WTC11 (cell line): ENCODE measurements around the gene NECAB3.

Experiments used
- TF ChIP-seq, protein P1 (sequence below): fragments of 200-600 bp; IDR thresholded peaks from 2 replicates; pipeline ENCODE4 v1.8.0; 2022; ENCODE audit warnings: antibody characterized with exemption
- TF ChIP-seq, protein P2 (sequence below): fragments of 250-450 bp; sonication (Bioruptor Pico); IDR thresholded peaks from 2 replicates; pipeline ENCODE4 v1.9.0; 2021; ENCODE audit warnings: moderate library complexity, mild to moderate bottlenecking, inconsistent platforms, borderline replicate concordance

DNA sequence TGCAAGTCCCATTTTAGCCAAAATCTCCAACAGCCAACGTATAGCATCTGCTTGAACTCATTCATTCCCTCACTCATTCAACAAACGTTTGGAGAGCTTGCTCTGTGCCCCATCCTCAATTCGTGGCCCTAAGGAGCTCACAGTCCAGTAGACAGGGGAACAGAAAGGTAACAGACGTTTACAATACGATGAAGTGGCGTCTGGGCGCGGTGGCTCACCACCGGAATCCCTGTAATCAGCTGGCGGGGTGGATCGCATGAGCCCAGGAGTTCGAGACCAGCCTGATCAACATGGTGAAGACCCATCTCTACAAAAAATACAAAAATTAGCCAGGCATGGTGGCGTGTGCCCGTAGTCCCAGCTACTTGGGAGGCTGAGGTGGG lies 12.7 kb upstream of the NECAB3 start:
- TF ChIP-seq, protein P1, sequence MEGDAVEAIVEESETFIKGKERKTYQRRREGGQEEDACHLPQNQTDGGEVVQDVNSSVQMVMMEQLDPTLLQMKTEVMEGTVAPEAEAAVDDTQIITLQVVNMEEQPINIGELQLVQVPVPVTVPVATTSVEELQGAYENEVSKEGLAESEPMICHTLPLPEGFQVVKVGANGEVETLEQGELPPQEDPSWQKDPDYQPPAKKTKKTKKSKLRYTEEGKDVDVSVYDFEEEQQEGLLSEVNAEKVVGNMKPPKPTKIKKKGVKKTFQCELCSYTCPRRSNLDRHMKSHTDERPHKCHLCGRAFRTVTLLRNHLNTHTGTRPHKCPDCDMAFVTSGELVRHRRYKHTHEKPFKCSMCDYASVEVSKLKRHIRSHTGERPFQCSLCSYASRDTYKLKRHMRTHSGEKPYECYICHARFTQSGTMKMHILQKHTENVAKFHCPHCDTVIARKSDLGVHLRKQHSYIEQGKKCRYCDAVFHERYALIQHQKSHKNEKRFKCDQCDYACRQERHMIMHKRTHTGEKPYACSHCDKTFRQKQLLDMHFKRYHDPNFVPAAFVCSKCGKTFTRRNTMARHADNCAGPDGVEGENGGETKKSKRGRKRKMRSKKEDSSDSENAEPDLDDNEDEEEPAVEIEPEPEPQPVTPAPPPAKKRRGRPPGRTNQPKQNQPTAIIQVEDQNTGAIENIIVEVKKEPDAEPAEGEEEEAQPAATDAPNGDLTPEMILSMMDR: no peak
- TF ChIP-seq, protein P2, sequence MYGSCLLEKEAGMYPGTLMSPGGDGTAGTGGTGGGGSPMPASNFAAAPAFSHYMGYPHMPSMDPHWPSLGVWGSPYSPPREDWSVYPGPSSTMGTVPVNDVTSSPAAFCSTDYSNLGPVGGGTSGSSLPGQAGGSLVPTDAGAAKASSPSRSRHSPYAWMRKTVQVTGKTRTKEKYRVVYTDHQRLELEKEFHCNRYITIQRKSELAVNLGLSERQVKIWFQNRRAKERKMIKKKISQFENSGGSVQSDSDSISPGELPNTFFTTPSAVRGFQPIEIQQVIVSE: no peak
